ENCODE data around the gene FRMD6. TPM values are rescaled to one million over a fixed set of nuclear protein-coding genes. Genes with fewer than 3 reads are reported as not detected.

The FRMD6 gene
- total and polyA plus RNA-seq, 9 of the 15 experiments (the other 6 are each of a cell fraction or from before 2014, with no cell fraction given): 0.11 to 0.92 (median 0.53) TPM

DNA sequence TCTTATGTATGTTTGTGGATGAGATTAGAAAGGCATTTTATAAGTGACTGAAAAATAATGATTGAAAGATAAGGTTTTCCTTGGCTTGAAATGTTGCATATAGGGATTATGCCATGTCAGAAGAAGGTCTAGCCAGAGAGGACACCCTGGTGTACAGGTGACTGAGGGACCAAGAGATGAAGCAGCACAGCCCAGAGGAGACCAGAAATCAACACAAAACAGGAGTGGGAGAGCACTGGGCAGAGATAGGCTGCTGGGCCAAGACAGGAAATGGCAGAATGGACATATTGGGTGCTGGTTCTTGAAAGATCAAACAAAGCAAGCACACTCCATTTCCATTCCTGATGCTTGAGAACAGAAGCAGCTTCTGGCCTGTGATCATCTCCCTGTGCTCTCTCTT is 24.4 kb upstream of the FRMD6 start (continued):
- TF ChIP-seq ZNF639 (CRISPR knock-in tag; conservative IDR thresholded peaks at IDR 0.05 in 1 of 2, IDR thresholded peaks at IDR 0.05 in 1 of 2): no peak

DNA sequence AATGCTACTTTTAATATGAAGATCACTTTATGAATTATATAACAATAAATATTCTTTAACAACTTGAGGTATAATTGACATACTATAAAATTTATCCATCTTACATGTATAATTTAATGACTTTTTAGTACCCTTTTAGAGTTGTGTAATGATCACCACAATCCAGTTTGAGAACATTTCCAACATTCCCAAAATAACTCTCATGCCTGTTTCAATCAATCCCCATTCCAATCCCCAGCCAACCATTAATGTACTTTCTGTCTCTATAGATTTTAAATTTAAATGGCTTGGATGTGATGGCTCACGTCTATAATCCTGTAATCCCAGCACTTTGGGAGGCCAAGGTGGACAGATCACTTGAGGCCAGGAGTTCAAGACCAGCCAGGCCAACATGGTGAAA is 23.5 kb upstream of the FRMD6 start:
- no peak overlapping the region for H3K9ac ChIP-seq (ENCODE audit: insufficient read depth in 1 of 2, low read depth in 2 of 2, low read length in 2 of 2)
- no peaks in the 10 kb centered on the region for H4K20me1 ChIP-seq (replicated peaks; ENCODE audit: control insufficient read depth, insufficient read depth, low read length)
- no peaks in the 10 kb centered on the region for H3K79me2 ChIP-seq (ENCODE audit: control insufficient read depth, insufficient read depth, low read length)
- H3K4me1 ChIP-seq (replicated peaks in 1 of 2; ENCODE audit: control insufficient read depth in 2 of 2, insufficient read depth in 2 of 2, low read length in 2 of 2): no peaks in the 10 kb centered on the region
- no peaks in the 10 kb centered on the region; a peak in 1 of 5 replicates for H3K27me3 ChIP-seq (ENCODE audit: control insufficient read depth in 2 of 2, insufficient read depth in 2 of 2, low read length in 2 of 2)
- ATAC-seq (no peak), FAIRE-seq (no peak), DNase-seq (ENCODE audit: extremely low read depth in 1 of 4, low spot score in 3 of 4) (no peak)
- TF ChIP-seq PHF20 (IDR thresholded peaks at IDR 0.05; ENCODE audit: partially characterized antibody): no peak
- no peak for TF ChIP-seq ZNF431 (CRISPR knock-in tag; IDR thresholded peaks at IDR 0.05)
- in situ Hi-C loops (cut with MboI) (no loop called here), intact Hi-C loops (cut with micrococcal nuclease) (no loop called here)
- H2AFZ ChIP-seq (ENCODE audit: low read depth, low read length): no peak overlapping the region
- no TSS peak for BruUV-seq (replicated peaks)
- 0% methylated on average over 1 of the region's 1 CpG for WGBS (ENCODE audit: insufficient coverage, low coverage, missing lambda C conversion rate)
- H3K4me2 ChIP-seq (ENCODE audit: insufficient read depth, low read length): no peak overlapping the region
- no peak overlapping the region for H3K27ac ChIP-seq (ENCODE audit: extremely low read depth, low read depth, low read length)
- H3K9me1 ChIP-seq (ENCODE audit: control insufficient read depth, insufficient read depth, low read length): no peaks in the 10 kb centered on the region
- POLR2A ChIA-PET: no interaction called here
- CTCF ChIA-PET (ENCODE audit: low intra/inter-chr PET ratio): no interaction called here
- H3K4me3 ChIP-seq: no peak overlapping the region
- no peaks in the 10 kb centered on the region for H3K9me3 ChIP-seq (replicated peaks; ENCODE audit: control insufficient read depth, insufficient read depth, low read depth, low read length)
- no peaks in the 10 kb centered on the region for H3K36me3 ChIP-seq (ENCODE audit: control insufficient read depth, insufficient read depth, low read length)
